CD4-positive, alpha-beta T cell treated with Interleukin-4 for 1 hour (primary cell): ENCODE data around the gene UBE2I.

Experiments
- DNase-seq, 2 donors: peaks; one replicate each; pipeline ENCODE4 v3.0.0-alpha.2; 2020 to 2022

UBE2I gene

GRCh38 chr16:1330931-1331711 lies 21.7 kb downstream of the UBE2I start:
- DNase-seq, result no peak

DNA sequence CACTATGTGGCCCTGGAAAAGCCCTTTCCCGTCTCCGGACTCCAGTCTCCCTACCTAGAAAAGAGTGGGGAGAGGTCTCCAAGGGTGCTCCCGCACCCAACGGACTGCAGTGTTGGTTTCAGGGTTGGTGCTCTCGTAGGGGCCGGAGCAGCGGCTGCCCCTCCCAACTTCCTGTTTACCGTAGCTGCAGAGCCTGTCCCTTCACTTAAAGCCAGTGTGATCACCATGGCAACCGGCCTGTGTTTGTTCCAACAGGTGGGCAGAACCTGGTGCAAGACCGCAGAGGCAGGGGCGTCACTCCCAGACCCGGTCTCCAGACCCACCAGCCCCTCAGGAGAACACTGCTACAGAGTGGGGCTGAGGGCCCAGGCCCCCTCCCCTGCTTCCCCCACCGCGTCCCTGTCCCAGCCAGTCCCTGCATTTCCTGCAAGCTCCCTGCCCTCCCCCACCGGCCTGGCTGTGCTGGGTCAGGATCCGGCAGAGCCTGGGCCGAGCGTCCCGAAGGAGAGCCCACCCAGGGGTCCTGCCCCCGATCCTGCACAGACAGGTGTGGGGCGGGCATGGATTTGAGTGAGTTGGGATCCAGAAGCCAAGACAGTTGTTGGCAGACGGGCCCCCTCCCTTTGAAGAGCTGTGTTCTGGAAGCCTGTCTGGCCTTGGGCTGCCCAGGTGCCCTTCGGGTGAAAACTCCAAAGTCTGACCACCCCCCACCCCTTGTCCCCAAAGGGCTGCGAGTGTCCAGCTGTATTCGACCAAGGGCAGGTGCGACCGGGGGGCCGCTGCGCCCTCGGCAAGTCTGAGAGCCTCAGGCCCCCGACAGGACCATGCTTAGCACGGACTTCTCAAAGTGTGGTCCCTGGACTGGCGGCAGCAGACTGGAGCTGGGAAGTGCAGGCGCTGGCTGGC lies 22.5 kb downstream of the UBE2I start:
- peak; percentile 73 to 92 for DNase-seq

DNA sequence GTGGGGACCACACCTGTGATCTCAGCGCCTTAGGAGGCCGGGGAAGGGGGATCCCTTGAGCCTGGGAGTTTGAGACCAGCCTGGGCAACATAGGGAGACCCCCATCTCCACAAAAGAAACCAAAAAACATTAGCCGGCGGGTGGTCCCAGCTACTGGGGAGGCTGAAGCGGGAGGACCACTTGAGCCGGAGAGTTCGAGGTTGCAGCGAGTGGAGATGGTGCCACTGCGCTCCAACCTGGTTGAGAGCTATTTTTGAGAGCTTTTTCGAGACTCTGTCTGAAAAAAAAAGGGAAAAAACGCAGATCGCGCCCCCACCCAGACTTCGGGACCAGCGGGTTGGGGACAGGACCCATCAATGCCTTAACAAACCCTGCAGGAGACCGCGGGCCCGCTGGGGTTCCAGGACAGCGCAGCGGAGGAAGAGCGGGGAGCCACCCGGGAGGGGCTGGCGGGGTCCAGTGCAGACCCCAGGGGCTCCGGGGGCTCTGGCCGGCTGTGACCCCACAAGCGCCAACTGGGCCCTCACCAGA lies 23.2 kb downstream of the UBE2I start:
- DNase-seq, result no peak

DNA sequence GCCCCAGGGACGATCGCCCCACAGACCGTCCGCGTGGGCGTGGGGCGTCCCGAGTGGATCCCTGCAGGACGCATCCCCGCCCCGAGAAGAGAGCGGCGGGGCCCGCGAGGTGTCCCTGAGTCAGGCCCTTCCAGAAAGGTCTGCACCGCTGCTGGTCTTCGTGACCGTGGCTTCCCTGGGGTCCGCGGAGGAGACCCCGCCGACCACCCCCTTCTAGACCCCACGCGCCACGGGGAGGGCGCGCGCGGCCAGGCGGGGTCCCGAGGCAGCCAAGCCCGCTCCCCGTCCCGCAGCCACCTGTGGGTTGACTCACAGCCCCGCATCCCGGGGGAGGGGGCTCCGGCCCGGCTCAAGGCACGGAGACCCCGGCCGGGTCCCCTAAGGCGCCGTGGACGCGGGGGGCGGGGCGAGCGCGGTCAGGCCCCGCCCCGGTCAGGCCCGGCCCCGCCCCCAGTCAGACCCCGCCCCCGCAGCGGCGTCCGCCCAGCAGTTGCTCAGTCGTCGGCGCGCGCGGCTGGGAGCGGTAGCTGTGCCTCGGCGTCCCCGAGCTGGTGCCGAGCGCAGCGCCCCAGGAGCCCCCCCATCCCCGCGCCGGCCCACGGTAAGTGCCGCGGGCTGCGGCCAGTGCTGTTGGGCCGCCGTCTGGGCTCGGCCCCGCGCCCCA lies 23.8 kb downstream of the UBE2I start, which contains the start of gene BAIAP3:
Gene BAIAP3 (plus strand): TSS at position 497 of the 664 bp plus-strand sequence. CDS start 4,905 bp downstream, outside the sequence.
- peak; percentile 39 to 40 for DNase-seq

DNA sequence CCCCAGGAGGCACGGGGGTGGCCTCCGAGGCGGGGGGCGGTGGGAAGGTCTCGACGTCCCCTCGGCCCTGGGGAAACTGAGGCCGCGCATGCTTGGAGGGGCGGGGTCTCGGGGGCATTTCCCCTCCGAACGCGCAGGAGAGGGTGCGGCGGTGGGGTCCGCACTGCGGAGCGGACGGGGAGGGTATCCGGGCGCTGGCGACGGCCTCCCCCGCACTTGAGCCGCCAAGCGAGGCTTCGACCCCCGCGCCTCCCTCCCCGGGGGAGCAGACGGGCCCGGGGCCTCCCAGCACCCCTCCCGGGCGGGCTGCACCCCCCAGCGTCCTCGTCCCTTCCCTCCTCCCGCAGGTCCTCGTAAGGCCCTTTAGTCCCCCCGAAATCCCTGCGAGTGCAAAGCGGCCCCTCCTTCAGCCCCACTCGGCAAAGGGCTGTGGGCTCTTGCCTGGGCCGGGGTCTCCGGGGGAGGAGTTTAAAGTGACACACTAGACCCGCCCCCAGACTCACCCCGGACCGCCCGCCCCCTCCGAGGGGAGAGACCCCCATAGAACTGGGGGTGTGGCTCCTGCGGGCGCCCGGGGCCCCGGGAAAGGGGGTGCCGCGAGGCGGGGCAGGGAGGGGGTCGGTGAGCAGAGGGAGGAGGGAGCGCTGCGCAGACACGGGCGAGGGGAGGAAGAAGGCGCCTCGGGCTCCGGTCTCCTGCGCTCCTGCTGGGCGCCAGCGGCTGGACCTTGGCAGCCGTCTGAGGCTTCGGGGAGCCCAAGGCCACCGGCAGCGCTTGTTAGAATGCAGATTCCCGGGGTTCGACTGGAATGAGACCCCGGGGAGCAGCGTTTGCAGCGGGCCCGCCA lies 24.6 kb downstream of the UBE2I start:
- DNase-seq, result no peak

DNA sequence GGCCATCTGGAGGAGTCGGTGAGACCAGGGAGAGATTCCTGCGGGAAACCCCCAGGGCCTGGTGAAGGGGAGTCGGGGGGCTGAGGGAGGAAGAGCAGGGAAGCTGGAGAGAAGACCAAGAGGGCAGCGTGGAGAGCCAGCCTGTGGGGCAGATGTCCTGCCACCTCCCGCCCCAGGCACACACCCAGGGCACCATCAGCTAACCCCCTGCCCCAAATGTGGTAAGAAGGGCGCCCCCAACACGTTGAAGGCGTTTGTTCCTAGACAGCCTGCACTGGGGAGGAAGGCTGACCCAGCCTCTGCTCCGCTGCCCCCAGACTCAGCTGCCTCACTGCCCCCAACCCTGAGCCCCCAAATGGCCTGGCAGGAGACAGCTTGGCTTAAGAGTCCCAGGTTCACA lies 25.3 kb downstream of the UBE2I start:
- DNase-seq, result no peak

DNA sequence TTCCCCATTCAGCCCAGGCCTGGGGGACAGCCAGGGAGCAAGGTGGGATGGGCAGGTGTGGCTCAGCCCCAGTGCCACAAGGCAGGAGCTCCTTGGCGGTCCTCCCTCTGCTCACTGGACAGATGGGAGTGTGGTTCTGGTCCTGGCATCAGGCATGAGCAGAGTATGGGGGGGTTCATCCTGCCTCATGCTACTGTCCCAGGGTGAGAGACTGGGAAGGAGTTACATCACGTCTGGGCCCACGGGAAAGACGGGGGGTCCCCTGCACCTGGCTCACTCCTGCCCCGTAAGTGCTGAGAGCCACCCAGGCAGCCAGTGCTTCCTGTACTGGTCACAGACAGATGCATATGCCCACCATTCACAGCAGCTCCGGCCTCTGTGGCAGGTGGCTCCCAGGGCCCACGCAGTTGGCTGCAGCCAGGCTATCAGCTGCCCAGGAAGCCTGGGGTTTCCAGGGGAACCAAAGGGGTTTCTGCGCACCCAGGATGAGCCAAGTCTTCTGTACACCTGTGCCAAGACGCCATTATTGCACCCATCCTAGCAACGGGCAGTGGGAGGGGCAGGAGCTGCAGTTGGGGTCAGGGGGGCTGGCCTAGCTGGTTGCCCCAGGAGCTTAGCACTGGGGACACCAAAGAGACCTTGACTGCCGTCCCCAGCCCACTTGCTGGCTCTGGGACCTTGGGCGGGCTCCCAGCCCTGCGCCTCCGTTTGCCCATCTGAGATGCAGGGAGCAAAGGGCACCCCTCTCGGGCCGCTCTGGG lies 26.0 kb downstream of the UBE2I start:
- DNase-seq, result no peak

- no peak for DNase-seq
Measured at GRCh38 chr16:1335996-1336395, 26.6 kb downstream of the UBE2I start.

DNA sequence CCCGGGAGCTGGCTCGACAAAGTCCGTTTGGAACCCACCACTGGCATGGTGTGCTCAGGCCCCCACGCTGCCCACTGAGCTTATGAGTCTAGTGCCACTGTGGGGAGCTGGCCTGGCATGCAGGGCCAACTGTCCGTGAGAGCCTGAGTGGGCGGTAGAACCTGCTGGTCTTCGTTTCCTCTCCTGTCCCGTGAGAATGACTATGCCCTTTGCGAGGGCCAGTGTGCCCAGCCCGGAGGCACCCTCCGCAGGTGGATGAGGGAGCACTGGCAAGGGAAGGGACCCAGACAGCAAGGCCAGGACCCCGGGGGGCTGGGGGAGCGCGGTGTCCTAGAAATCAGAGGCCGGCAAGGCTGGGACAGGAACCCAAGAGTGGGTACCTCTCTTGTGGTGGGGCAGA lies 27.2 kb downstream of the UBE2I start:
- no peak for DNase-seq

DNA sequence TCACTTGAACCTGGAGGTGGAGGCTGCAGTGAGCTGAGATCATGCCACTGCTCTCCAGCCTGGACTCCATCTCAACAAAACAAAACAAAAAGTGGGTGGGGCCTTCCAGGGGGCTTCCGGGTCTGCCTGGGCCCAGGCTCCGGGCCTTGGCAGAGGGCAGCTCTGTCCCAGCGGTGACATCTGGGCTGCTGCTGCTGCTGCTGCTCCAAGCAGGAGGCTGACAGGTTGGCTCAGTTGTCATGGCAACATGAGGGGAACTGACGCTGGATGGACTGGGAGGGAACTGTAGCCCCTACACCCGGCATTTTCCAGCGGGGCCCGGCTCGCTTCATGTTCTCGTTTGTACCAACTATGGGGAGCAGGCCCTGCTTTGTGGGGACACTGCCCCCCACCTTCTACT lies 28.1 kb downstream of the UBE2I start:
- DNase-seq, result no peak

- DNase-seq, result no peak
Measured at GRCh38 chr16:1338119-1338730, 28.8 kb downstream of the UBE2I start.

DNA sequence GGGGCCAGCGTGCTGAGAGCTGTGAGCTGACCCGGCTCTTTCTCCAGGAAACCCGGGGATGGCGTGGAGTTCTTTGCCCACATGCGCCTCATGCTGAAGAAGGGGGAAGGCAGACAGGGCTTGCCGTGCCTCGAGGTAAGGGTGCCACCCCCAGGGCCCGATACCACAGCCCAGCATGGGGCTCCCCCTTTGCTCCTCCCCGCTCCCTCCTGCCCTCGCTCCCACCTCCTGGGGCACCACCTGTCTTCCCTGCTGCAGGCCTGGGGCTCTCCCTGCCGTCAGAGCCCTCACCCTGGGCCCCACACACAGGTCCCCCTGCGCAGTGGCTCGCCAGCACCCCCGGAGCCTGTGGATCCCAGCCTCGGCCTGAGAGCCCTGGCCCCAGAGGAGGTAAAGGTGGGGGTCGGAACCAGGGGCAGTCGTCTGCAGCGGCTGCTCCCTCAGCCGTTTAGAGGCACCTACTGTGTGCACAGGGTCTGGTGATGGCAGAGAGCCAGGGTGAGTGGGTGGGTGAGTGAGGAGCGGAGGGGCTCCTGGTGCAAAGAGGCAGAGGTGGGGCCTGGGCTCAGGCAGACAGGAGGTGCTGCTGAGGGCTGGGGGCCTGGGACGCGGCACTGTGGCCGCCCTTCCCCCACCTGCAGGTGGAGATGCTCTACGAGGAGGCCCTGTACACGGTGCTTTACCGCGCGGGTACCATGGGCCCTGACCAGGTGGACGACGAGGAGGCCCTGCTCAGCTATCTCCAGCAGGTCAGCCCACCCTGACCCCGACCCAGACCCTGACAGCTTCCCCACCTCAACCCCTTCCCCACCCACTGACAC lies 29.6 kb downstream of the UBE2I start:
- DNase-seq, result no peak

GRCh38 chr16:1340730-1341494 lies 31.5 kb downstream of the UBE2I start:
- no peak for DNase-seq

DNA sequence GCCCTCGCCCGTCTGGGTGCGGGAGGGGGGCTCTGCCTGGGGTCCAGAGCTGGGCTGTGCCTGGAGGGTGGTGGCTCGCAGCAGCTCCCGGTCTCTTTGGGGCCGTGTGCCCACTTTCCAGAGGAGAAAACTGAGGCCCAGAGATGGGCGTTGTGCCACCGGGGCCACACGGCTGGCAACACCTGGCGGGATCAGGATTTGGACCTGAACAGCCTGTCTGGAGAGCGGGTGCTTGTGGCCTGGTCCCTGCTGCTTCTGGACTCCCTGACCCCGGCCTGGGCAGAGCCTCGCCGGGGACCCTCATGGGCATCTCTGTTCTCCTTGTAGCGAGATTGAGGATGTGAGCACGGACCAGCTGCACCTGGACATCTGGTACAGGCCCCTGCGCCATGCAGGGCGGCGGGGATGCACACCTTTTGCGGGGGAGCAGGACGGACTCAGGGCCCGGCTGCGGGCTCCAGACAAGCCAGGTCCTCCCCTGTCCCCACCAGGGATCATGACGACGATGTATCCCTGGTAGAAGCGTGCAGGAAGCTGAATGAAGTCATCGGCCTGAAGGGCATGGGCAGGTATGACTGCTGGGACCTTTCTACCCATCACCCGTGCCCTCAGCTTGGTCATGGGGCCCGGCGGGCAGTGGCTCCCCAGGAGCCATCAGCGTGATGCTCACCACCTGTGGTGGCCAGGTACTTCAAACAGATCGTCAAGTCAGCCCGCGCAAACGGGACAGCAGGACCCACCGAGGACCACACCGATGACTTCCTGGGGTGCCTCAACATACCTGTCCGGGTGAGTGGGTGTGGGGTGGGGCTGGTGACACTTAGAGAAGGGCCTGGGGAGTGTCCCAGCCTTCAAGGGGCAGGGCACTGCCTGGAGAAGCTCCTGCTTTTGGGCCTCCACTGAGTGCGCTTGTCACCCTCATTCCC lies 32.3 kb downstream of the UBE2I start:
- no peak for DNase-seq

GRCh38 chr16:1342526-1343427 lies 33.3 kb downstream of the UBE2I start:
- peak; percentile 98 to 99 for DNase-seq

DNA sequence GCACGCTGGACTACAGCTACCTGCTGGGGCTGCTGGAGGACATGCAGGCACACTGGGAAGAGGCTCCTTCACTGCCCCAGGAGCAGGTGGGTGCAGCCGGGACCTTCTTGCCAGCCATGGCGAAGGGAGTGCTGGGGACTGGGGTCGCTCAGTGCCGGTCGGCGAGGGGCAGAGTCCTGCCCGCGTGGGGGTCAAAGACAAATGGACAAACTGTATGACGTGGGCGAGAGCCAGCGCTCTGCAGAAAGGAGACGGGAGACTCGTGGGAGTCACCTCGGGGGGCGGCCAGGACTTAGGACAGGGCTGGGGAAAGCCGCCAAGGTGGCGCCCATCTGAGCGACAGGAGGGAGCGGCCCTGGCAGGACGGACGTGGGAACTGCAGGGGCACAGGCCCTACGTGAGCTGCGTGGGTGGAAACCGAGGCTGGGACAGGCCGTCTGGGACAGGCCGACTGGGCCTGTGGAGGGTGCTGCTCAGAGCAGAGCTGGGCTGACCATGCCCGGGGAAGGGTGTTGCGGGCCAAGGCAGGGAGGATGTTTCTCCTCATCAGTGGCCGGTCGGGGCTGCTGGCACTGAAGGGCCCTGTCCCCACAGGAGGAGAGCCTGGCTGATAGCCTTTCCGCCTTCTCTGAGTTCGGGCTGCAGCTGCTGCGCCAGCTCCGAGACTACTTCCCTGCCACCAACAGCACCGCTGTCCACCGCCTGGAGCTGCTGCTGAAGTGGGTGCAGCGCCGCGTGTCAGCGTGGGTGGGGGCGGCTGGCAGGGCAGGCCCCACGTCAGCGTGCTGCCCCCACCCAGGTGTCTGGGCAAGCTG lies 34.2 kb downstream of the UBE2I start:
- DNase-seq, result no peak
